GM18505 (cell line): ENCODE measurements around the gene ACTR8.

Experiments
- ATAC-seq: cut with Tn5 transposase; IDR thresholded peaks from one replicate; pipeline ENCODE4 v1.9.1; 2021; ENCODE audit not compliant: unreplicated experiment
- POLR2A ChIP-seq: IDR thresholded peaks from 4 replicates; pipeline ENCODE4 v1.6.1; 2011; ENCODE audit warnings: borderline replicate concordance; ENCODE audit not compliant: insufficient read depth, insufficient read length; ENCODE audit errors: extremely low read depth

ACTR8 gene

DNA sequence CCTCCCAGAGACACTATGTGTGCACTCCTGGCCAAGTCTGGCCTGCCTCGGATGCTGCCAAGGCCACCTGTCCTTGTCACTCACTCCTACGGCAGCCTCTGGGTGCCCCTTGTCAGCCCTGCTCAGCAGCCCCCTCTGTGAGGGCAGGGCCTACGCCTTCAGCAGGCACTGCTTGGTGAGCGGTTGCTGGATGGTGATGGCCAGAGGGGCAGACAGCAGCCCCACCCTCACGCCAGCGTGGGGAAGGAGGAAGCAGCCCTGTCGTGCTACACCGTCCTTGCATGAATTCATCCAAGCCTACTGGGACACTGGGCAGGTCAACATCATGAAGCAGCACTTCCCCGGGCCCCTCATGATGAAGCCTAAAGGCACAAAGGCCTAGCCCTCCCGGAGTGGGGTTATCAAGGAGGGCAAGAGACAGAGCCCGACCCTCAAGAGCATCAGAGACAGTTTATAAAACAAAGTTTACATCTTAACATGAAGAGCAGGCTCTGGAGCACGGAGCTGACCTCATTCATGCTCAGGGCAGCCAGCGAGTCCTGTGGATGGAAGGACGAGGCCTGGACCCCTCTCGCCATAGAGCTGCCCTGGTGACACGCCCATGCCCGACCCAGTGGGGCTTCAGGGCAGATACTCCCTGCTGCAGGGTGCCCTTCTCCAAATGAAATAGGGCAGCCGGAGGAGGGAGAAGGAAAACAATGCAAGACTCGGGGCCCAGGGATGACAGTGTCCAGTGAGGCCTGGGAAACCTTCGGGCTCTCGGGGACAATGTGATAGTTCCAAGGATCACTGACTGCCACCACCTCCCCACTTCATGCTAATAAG lies 61.0 kb downstream of the ACTR8 start:
- no peak for ATAC-seq
- TF ChIP-seq POLR2A: no peak

GRCh38 chr3:53820084-53820483 lies 61.9 kb downstream of the ACTR8 start:
- TF ChIP-seq POLR2A: no peak
- ATAC-seq: no peak

DNA sequence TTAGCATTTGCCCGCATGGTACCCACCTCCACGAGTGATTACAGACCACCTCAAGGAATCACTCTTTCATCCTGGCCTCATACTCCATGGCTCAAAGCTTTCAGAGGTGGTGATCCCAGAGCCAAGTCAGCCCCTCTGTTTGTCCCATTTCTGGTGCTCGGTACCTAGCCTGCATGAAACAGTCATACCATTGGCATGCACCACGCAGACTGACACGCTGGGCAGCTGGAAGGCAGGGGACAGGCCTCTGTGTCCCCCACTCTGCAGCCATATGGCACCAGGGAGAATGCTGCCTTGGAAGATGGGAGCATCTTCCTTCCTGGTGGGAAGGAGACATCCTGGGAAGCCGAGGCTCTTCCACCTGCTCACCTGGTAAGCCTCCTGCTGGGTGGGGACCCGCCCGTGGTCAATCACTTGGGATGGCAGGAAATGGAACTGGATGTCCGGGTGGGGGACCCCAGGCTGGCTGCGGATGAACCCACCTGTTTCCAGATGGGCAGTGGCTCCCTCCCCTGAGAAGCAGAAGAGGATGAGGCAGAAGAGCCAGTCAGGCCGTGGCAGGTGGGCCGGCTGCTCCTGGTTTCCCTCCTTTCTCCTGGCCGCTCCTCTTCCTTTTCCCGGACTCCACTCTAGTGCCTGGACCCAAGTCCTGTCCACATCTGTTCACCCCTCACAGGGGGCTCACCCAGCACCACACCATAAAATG lies 62.6 kb downstream of the ACTR8 start:
- TF ChIP-seq POLR2A: no peak
- ATAC-seq: no peak

GRCh38 chr3:53818221-53819162 lies 63.5 kb downstream of the ACTR8 start:
- TF ChIP-seq POLR2A: no peak
- ATAC-seq: no peak

- ATAC-seq: no peak
- no peak for TF ChIP-seq POLR2A
Measured at GRCh38 chr3:53817809-53818208, 64.1 kb downstream of the ACTR8 start.

DNA sequence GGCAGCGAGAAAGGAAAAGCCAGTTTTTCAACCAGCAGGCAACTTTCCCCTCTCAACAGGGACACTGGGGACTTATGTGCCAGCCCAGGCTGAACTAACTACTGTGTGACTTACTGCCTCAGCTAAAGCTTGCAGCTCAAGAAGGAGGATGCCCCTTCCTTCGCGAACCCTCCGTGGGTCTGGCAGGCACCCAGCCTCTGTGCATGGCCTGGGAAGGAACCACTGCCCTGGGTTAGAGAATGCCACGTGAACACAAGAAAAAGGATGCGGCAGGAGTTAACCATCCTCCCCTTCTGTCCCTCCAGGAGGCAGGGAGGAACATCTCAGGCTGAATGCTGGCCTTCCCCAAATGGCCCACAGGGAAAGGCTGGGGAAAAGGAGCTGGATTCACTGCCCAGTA lies 64.7 kb downstream of the ACTR8 start:
- ATAC-seq: no peak
- TF ChIP-seq POLR2A: no peak
